SJCRH30 (cell line): Measurements from ENCODE around the gene KAZN. TPM values are rescaled to one million over a fixed set of nuclear protein-coding genes. Genes with fewer than 3 reads are reported as not detected.

Experiments used
- DNase-seq, 2 experiments: peaks; one replicate each; pipeline ENCODE4 v3.0.0-alpha.2; 2015 to 2020
- H3K27ac ChIP-seq: fragments of 250-450 bp; sonication (Bioruptor Pico); 2 replicates; pipeline ENCODE4 v1.5.1; 2020; ENCODE audit warnings: mild to moderate bottlenecking, moderate library complexity
- H3K27me3 ChIP-seq: fragments of 250-450 bp; sonication (Bioruptor Pico); 2 replicates; pipeline ENCODE4 v1.5.1; 2020; ENCODE audit warnings: mild to moderate bottlenecking, moderate library complexity
- H3K36me3 ChIP-seq: fragments of 250-450 bp; sonication (Bioruptor Pico); 2 replicates; pipeline ENCODE4 v1.5.1; 2020; ENCODE audit warnings: mild to moderate bottlenecking, moderate library complexity
- H3K4me1 ChIP-seq: fragments of 250-450 bp; sonication (Bioruptor Pico); 2 replicates; pipeline ENCODE4 v1.5.1; 2020; ENCODE audit warnings: mild to moderate bottlenecking, moderate library complexity
- H3K4me3 ChIP-seq: fragments of 250-450 bp; sonication (Bioruptor Pico); 2 replicates; pipeline ENCODE4 v1.5.1; 2020; ENCODE audit warnings: mild to moderate bottlenecking, moderate library complexity
- H3K9me3 ChIP-seq: fragments of 250-450 bp; sonication (Bioruptor Pico); replicated peaks from 2 replicates; pipeline ENCODE4 v1.5.1; 2020; ENCODE audit warnings: mild to moderate bottlenecking, moderate library complexity
- total RNA-seq: library from RNA; depleted of rRNA; stranded (reverse); fragments of >200 nt; shearing (Covaris generic); gene quantifications from 2 replicates; pipeline ENCODE4 v1.2.3, GENCODE V29; 2014

The KAZN gene
- total RNA-seq, 1 experiment from 2014 or later = 0.10 TPM

DNA sequence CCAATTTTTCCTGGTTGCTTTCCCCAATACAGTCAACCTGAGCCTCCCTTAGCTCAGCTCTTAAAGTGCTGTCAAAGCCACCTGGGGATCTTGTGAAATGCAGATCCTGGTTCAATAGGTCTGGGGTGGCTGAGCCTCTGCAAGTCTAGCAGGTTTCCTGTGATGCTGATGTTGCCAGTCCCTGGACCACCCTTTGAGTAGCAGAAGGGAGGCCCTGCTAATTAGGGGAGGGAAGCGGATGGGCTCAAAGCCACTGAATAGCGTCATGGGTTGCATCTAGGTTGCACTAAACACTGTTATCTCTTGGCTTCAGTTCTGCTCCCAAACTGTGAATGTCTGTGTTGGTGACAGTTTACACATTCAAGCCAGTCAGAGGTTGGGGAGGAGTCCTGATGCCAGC is 127.2 kb downstream of the KAZN start:
- Histone ChIP-seq H3K27ac (no peak overlapping the region), H3K4me1 (no peaks in the 10 kb centered on the region), H3K4me3 (no peak overlapping the region), H3K36me3 (no peaks in the 10 kb centered on the region), H3K9me3 (no peaks in the 10 kb centered on the region), H3K27me3 (peaks cover 7% of the 10 kb centered on the region; the same call in 1 of the 2 replicates)
- no peak for DNase-seq

DNA sequence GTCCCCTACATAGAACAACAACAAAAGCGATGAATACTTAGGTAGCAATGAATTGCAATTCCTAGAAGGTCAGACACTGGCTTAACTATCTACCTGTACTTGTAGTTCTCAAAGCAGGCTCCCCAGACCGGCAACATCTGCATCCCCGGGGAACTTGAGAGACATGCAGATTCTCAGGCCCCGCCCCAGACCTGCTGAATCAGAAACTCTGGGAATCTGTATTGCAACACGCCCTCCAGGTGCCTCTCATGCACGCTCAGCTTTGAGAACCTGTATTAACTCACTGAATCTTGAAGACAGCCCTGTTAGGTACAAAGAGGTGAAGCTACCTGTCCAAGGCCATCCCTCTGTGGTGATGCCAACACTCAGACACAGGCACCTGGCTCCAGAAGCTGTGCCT is 128.1 kb downstream of the KAZN start:
- no peak overlapping the region for H3K27ac ChIP-seq
- H3K4me3 ChIP-seq = no peak overlapping the region
- peaks cover 14% of the 10 kb centered on the region; the same call in 1 of the 2 replicates for H3K27me3 ChIP-seq
- H3K36me3 ChIP-seq = no peaks in the 10 kb centered on the region
- DNase-seq = no peak
- H3K9me3 ChIP-seq = no peaks in the 10 kb centered on the region
- no peaks in the 10 kb centered on the region for H3K4me1 ChIP-seq

- Histone ChIP-seq H3K9me3 (no peaks in the 10 kb centered on the region), H3K36me3 (no peaks in the 10 kb centered on the region), H3K27ac (no peak overlapping the region), H3K4me1 (no peaks in the 10 kb centered on the region), H3K27me3 (peaks cover 29% of the 10 kb centered on the region), H3K4me3 (no peak overlapping the region)
- no peak for DNase-seq
Measured at GRCh38 chr1:14728516-14728915, 130.0 kb downstream of the KAZN start.

- H3K36me3 ChIP-seq = no peaks in the 10 kb centered on the region
- no peak overlapping the region for H3K27ac ChIP-seq
- H3K4me1 ChIP-seq = no peaks in the 10 kb centered on the region
- no peak for DNase-seq
- no peak overlapping the region for H3K4me3 ChIP-seq
- H3K9me3 ChIP-seq = no peaks in the 10 kb centered on the region
- H3K27me3 ChIP-seq = peaks cover 34% of the 10 kb centered on the region
Measured at GRCh38 chr1:14732728-14733047, 134.2 kb downstream of the KAZN start.

DNA sequence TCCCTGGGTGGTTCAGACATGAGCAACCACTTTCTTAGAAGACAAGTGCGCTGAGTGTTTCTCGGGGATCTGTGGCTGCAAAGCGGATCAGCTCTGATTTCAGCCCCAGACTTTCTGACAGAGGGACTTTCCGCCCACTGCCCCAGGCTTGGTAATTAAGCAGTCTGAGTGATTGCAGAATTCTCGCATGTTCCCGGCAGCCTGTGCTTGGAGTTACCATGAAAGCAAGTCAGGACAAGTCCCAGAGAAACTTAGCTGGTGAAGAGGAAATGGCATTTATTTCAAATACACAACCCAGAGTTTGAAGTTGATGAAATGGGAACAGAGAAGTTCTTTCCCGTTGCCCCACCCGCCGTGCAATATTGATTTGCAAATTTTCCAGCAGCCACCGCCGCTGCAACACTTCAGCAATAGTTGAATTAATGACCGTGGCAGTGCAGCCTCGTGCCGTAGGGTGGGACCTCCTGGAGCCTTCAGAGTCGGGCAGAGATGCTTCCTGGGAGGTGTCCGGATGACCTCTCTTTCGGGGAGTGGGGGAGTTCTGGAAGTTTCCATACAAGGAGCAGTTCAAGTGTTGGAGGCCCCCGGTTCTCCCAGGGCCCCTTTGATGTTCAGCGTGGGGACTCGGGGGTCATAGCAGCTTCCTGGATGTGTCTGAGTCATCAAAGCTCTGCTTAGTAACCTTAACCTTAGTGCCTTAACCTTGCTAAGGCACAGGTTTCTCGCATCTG is 134.7 kb downstream of the KAZN start:
- Histone ChIP-seq H3K4me3 (no peak overlapping the region), H3K36me3 (no peaks in the 10 kb centered on the region), H3K9me3 (no peaks in the 10 kb centered on the region), H3K27me3 (peaks cover 34% of the 10 kb centered on the region), H3K4me1 (no peaks in the 10 kb centered on the region), H3K27ac (no peak overlapping the region)
- peak in 1 of 2 experiments; percentile 9 for DNase-seq

DNA sequence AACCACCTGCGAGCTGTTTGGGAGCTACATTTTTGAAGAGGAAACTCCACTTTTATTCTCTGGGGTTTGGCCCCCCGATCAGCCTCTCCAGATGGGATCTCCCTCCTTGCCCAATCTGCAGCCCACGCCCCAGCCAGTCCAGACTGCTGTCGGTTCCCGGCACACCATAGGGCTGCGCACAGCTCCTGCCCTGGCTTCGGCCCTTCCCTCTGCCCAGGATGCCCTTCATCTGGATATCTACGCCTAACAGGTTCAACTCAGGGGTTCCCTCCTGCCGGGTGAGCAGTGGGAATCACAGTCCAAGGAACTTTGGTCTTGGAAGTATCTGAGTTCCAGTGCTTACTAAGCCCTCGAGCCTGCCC is 135.3 kb downstream of the KAZN start:
- Histone ChIP-seq H3K36me3 (no peaks in the 10 kb centered on the region), H3K27ac (no peak overlapping the region), H3K9me3 (no peaks in the 10 kb centered on the region), H3K4me1 (no peaks in the 10 kb centered on the region), H3K27me3 (peaks cover 36% of the 10 kb centered on the region), H3K4me3 (no peak overlapping the region)
- no peak for DNase-seq

DNA sequence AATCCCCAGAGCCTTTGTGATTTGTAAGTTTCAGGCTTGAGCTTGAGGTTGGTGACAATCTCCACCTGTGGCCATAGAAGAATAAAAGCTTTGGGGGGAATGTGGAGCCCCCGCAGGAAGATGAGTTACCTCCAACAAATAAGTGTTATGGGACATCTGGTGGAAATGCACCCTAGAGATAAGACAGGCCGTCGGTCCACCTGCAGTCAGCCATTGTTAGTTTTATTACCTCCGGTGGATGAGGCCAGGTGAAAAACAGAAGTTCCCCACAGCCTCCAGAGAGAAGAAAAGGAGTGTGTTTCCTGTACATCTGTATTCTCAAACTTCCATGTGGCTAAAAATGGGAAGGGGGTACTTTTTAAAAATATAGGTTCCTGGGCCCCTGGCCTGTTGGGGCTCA is 137.4 kb downstream of the KAZN start:
- Histone ChIP-seq H3K27ac (no peak overlapping the region), H3K4me3 (no peak overlapping the region), H3K9me3 (no peaks in the 10 kb centered on the region), H3K27me3 (peaks cover 45% of the 10 kb centered on the region), H3K36me3 (no peaks in the 10 kb centered on the region), H3K4me1 (no peaks in the 10 kb centered on the region)
- DNase-seq = no peak

DNA sequence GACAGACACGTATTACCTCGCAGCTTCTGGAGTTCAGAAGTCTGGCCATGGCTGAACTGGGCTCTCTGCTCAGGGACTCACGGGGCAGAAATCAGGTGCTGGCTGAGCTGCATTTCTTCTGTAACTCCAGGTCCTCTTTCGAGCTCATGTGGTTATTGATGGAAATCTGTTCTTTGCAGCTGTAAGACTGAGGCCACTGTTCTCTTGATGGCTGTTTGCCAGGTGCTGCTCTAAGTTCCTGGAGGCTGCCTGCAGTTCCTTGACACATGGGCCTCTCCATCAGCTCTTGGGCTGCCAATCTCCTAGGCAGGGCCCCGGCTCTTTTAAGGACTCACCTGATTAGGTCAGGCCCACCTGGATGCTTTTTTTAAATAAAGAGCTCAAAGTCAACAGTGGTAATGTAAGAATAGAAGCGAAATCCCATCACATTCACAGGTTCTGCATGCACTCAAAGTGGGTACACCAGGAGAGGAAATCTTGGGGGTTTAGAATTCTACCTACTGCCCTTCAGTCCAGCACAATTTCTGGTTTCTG is 139.1 kb downstream of the KAZN start:
- Histone ChIP-seq H3K4me3 (no peak overlapping the region), H3K27me3 (peaks cover 35% of the 10 kb centered on the region), H3K36me3 (no peaks in the 10 kb centered on the region), H3K4me1 (no peaks in the 10 kb centered on the region), H3K27ac (no peak overlapping the region), H3K9me3 (no peaks in the 10 kb centered on the region)
- DNase-seq = peak in 1 of 2 experiments; percentile 6

DNA sequence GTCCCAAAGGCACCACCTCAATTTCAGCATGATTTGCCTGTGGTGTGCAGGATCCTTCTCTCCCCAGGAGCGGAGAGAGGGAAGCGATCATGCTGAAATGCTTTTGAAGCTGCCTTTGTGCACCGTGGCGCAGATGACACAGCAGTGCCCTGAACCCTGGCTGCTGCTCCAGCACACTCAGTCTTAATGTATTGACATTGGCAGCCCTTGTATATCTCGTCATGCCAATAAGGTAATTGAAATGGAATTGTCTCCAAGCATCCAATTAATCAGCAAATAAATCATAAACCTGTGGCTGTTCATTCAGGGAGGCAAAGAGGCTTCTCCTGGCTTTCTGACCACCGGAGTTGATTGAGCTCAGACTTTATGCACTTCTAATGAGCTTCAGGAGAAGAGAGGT is 139.8 kb downstream of the KAZN start:
- Histone ChIP-seq H3K9me3 (no peaks in the 10 kb centered on the region), H3K27ac (no peak overlapping the region), H3K27me3 (peaks cover 33% of the 10 kb centered on the region), H3K4me1 (no peaks in the 10 kb centered on the region), H3K4me3 (no peak overlapping the region), H3K36me3 (no peaks in the 10 kb centered on the region)
- DNase-seq = no peak

DNA sequence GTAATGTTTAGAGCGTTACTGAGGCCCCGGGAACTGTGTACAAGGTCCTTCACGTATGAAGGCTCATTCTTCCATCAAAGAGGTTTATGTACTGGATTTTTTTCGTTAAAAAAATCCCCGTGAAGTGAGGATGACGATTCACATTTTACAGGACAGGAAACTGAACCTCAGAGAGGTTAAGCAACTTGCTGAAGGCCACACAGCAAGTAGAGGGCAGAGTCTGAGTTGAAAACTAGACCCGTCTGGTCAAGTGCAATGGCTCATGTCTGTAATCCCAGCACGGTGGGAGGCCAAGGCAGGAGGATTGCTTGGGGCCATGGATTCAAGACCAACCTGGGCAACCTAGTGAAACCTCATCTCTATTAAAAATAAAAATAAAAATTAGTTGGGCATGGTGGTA is 140.2 kb downstream of the KAZN start:
- Histone ChIP-seq H3K9me3 (no peaks in the 10 kb centered on the region), H3K27ac (no peak overlapping the region), H3K4me3 (no peak overlapping the region), H3K36me3 (no peaks in the 10 kb centered on the region), H3K27me3 (peaks cover 29% of the 10 kb centered on the region), H3K4me1 (no peaks in the 10 kb centered on the region)
- DNase-seq = no peak

DNA sequence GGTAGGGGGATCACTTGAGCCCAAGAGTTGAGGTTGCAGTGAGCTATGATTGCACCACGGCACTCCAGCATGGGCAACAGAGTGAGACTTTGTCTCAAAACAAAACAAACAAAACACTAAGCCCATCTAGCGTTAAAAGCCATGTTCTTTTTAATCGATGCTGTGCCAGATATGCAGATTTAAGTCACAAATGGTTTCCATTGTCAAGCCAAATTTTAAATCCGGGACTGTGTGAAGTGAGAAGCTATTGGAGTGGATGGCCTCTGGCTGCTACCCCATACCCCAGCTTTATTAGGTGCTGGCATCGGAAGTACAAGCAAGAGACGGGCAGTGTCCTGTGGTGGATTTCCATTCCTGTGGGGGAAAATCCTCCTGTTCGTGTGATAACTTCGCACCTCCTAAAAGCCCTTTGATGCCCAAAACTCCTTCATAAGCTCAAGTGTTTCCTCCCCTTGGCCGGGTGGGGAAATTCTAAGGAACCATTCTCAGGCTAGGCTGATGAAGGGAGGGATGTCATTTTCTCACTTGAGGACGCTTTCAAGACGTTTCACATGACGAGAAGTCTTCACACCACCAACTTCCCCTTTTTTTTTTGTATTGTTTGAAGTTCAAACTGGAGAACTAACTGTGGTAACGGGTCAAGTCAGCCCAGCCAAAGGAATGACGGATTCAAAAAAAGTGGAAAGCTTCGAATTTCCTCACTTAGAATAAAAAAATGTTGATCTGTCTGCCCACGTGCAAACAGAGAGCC is 140.8 kb downstream of the KAZN start:
- peaks cover 26% of the 10 kb centered on the region for H3K27me3 ChIP-seq

GRCh38 chr1:14740016-14740415 is 141.5 kb downstream of the KAZN start:
- Histone ChIP-seq H3K27me3 (peaks cover 26% of the 10 kb centered on the region), H3K4me3 (no peak overlapping the region), H3K36me3 (no peaks in the 10 kb centered on the region), H3K27ac (no peak overlapping the region), H3K9me3 (no peaks in the 10 kb centered on the region), H3K4me1 (no peaks in the 10 kb centered on the region)
- no peak for DNase-seq

More for the DNA sequence above, 140.8 kb downstream of the KAZN start:
- Histone ChIP-seq H3K9me3 (no peaks in the 10 kb centered on the region), H3K27ac (no peak overlapping the region), H3K4me3 (no peak overlapping the region), H3K4me1 (no peaks in the 10 kb centered on the region), H3K36me3 (no peaks in the 10 kb centered on the region)
- no peak for DNase-seq

DNA sequence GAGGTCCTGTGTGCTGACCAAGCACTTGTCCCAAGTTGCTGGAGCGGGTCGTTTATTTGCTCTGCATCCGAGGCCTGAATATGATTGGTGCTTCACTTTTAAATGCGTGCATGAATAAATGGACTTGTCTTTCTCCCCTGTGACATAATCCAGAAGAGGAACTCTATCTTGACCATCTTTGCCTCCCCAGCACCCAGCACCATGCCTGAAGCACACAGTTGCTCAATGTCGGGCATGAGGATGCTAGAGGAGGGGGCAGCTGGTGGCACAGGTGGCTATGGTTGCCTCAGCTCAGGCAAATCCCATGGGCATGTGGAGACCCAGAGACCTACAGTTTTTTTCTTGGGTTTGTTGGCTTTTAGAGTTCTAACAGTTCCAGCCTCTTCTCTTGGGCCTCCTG is 142.6 kb downstream of the KAZN start:
- Histone ChIP-seq H3K9me3 (no peaks in the 10 kb centered on the region), H3K4me1 (no peaks in the 10 kb centered on the region), H3K4me3 (no peak overlapping the region), H3K36me3 (no peaks in the 10 kb centered on the region), H3K27ac (no peak overlapping the region), H3K27me3 (peaks cover 26% of the 10 kb centered on the region)
- no peak for DNase-seq

- no peak overlapping the region for H3K4me3 ChIP-seq
- no peaks in the 10 kb centered on the region for H3K36me3 ChIP-seq
- no peaks in the 10 kb centered on the region for H3K9me3 ChIP-seq
- H3K27me3 ChIP-seq = peaks cover 26% of the 10 kb centered on the region
- H3K27ac ChIP-seq = no peak overlapping the region
- no peaks in the 10 kb centered on the region for H3K4me1 ChIP-seq
- DNase-seq = no peak
Measured at GRCh38 chr1:14741532-14741931, 143.0 kb downstream of the KAZN start.

DNA sequence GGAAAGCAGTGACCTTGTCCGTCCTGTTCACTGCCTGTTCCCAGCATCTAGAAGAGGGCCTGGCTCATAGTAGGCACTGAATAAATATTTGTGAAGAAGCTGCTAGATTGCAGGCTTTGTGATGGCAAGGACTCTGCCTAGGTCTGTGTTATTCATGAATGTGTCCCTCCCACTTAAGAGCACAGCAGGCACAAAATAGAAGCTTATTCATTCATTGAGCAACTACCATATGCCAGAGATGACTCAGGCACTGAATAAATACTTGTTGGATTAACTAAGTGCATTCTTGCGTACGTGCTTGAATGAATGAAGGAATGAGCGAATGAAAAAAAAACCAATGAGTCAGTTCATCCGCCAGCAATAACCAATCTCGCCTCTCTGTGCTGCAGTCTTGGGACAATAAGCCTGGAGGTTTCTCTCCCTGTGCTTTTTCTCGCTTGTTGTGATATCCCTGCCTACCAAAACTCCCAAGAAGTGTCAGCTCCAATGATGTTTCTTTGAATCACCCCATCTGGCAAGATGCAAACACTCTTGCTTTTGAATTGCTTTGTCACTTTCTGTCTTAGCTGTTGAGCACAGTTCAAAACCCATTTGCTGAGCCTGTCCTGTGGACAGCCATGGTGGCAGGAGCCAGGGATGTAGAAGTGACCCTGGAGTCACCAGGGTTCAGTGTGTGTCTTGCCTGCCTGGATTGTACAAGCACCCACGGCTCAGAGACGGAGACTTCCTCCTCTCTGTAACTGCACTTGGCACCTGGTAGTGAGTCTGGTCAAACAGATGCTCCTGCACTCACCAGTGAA is 143.9 kb downstream of the KAZN start:
- Histone ChIP-seq H3K4me1 (no peaks in the 10 kb centered on the region), H3K27me3 (peaks cover 26% of the 10 kb centered on the region), H3K27ac (no peak overlapping the region), H3K36me3 (no peaks in the 10 kb centered on the region), H3K9me3 (no peaks in the 10 kb centered on the region), H3K4me3 (no peak overlapping the region)
- no peak for DNase-seq
